PC-3 (cell line): ENCODE results near the gene CCR5AS.

Experiments
- ATAC-seq: fragments of 200-7000 bp; cut with Tn5 transposase; 2 replicates; pipeline ENCODE4 v1.9.1; 2020; ENCODE audit warnings: mild to moderate bottlenecking, moderate library complexity
- BruUV-seq: library from RNA; stranded (reverse); fragments of 400-500 nt; replicated peaks from 2 replicates; lab custom pipeline; 2021; lab: Mats Ljungman, UMichigan
- CTCF ChIA-PET: fragments of 300-600 bp; sonication (Branson Sonifier 250); formaldehyde crosslinking; loops from one replicate; lab custom pipeline; 2022; ENCODE audit warnings: antibody characterized with exemption; lab: Charles Lee
- POLR2A ChIA-PET: fragments of 300-600 bp; sonication (Branson Sonifier 250); formaldehyde crosslinking; loops from one replicate; lab custom pipeline; 2022; ENCODE audit warnings: antibody characterized with exemption; ENCODE audit not compliant: unreplicated experiment; lab: Charles Lee
- DNase-seq: peaks from one replicate; pipeline ENCODE4 v3.0.0-alpha.2; 2015
- H2AFZ ChIP-seq: fragments of 300-600 bp; sonication (generic); 2 replicates; pipeline ENCODE4 v1.6.0; 2016; ENCODE audit warnings: antibody characterized with exemption, low read length
- H3F3A ChIP-seq: fragments of 300-600 bp; sonication (generic); one replicate; pipeline ENCODE4 v1.6.0; 2017; ENCODE audit warnings: antibody characterized with exemption, low read length, control low read depth, mild to moderate bottlenecking; ENCODE audit not compliant: unreplicated experiment
- H3K27ac ChIP-seq: fragments of 300-600 bp; sonication (generic); 2 replicates; pipeline ENCODE4 v1.5.1; 2016; ENCODE audit warnings: mild to moderate bottlenecking, low read length
- H3K27me3 ChIP-seq: fragments of 300-600 bp; sonication (generic); 2 replicates; pipeline ENCODE4 v1.6.1; 2016; ENCODE audit warnings: low read length, mixed read lengths
- H3K36me3 ChIP-seq: fragments of 300-600 bp; sonication (generic); 2 replicates; pipeline ENCODE4 v1.6.1; 2016; ENCODE audit warnings: low read depth, mixed run types, low read length, mixed read lengths
- H3K4me1 ChIP-seq: fragments of 300-600 bp; sonication (generic); 2 replicates; pipeline ENCODE4 v1.5.1; 2016; ENCODE audit warnings: low read length; ENCODE audit not compliant: insufficient read depth
- H3K4me2 ChIP-seq: fragments of 300-600 bp; sonication (generic); 2 replicates; pipeline ENCODE4 v1.6.0; 2016; ENCODE audit warnings: low read length
- H3K4me3 ChIP-seq: fragments of 300-600 bp; sonication (generic); 2 replicates; pipeline ENCODE4 v1.5.1; 2016; ENCODE audit warnings: mild to moderate bottlenecking, low read length, mixed read lengths
- H3K79me2 ChIP-seq: fragments of 300-600 bp; sonication (generic); 2 replicates; pipeline ENCODE4 v1.6.1; 2017; ENCODE audit warnings: low read length, mixed read lengths
- H3K9ac ChIP-seq: fragments of 300-600 bp; sonication (generic); 2 replicates; pipeline ENCODE4 v1.6.0; 2016; ENCODE audit warnings: mild to moderate bottlenecking, low read length
- H3K9me2 ChIP-seq: fragments of 300-600 bp; sonication (generic); replicated peaks from 2 replicates; pipeline ENCODE4 v1.6.1; 2016; ENCODE audit warnings: mixed run types, low read length, mixed read lengths
- H3K9me3 ChIP-seq: fragments of 300-600 bp; sonication (generic); 2 replicates; pipeline ENCODE4 v1.6.1; 2016; ENCODE audit warnings: low read length, mixed read lengths
- H4K20me1 ChIP-seq: fragments of 300-600 bp; sonication (generic); 2 replicates; pipeline ENCODE4 v1.6.1; 2016; ENCODE audit warnings: low read length, mixed read lengths
- EZH2 ChIP-seq: fragments of 300-600 bp; sonication (generic); IDR thresholded peaks from one replicate; pipeline ENCODE4 v1.6.1; 2017; ENCODE audit warnings: antibody characterized with exemption, mild to moderate bottlenecking, low read length; ENCODE audit not compliant: unreplicated experiment
- EZH2phosphoT487 ChIP-seq: fragments of 300-600 bp; sonication (generic); IDR thresholded peaks from 2 replicates; pipeline ENCODE4 v1.6.1; 2018; ENCODE audit warnings: mild to moderate bottlenecking, antibody characterized with exemption, low read length, borderline replicate concordance
- intact Hi-C: fragments of 100-400 bp; cut with micrococcal nuclease; formaldehyde crosslinking; loops from 2 replicates; pipeline ENCODE4 v1.9.0; 2023
- TF ChIP-seq, protein P1 (sequence below): fragments of 300-600 bp; sonication (generic); conservative IDR thresholded peaks from 2 replicates; pipeline ENCODE4 v1.5.1; 2017; ENCODE audit warnings: antibody characterized with exemption, low read depth, mild to moderate bottlenecking, low read length

CCR5AS gene

DNA sequence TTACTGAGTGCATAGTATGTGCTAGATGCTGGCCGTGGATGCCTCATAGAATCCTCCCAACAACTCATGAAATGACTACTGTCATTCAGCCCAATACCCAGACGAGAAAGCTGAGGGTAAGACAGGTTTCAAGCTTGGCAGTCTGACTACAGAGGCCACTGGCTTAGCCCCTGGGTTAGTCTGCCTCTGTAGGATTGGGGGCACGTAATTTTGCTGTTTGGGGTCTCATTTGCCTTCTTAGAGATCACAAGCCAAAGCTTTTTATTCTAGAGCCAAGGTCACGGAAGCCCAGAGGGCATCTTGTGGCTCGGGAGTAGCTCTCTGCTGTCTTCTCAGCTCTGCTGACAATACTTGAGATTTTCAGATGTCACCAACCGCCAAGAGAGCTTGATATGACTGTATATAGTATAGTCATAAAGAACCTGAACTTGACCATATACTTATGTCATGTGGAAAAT is 37.2 kb downstream of the CCR5AS start:
- Histone ChIP-seq H3K4me3 (no peak overlapping the region), H3K9me2 (no peaks in the 10 kb centered on the region), H2AFZ (no peak overlapping the region), H3K4me2 (no peak overlapping the region), H4K20me1 (no peaks in the 10 kb centered on the region), H3K27me3 (no peaks in the 10 kb centered on the region), H3F3A (no peaks in the 10 kb centered on the region), H3K9me3 (no peaks in the 10 kb centered on the region), H3K79me2 (no peaks in the 10 kb centered on the region), H3K27ac (no peak overlapping the region), H3K4me1 (peaks cover 13% of the 10 kb centered on the region), H3K36me3 (no peaks in the 10 kb centered on the region; the same call in 1 of the 2 replicates), H3K9ac (no peak overlapping the region)
- CTCF ChIA-PET, result interaction anchor here (1.1 to 1.3 kb wide), 3 partner anchors 119 to 283 kb away, joined by 3 to 5 read pairs (median 3); no protein-coding TSS in a partner anchor
- DNase-seq (no peak), ATAC-seq (no peak)
- intact Hi-C loops, result loop anchor here (2.0 to 5.0 kb wide), 3 partner anchors 142 to 267 kb away; partner anchors contain the start of gene CCR1
- TF ChIP-seq EZH2phosphoT487, result no peak
- TF ChIP-seq, protein P1, sequence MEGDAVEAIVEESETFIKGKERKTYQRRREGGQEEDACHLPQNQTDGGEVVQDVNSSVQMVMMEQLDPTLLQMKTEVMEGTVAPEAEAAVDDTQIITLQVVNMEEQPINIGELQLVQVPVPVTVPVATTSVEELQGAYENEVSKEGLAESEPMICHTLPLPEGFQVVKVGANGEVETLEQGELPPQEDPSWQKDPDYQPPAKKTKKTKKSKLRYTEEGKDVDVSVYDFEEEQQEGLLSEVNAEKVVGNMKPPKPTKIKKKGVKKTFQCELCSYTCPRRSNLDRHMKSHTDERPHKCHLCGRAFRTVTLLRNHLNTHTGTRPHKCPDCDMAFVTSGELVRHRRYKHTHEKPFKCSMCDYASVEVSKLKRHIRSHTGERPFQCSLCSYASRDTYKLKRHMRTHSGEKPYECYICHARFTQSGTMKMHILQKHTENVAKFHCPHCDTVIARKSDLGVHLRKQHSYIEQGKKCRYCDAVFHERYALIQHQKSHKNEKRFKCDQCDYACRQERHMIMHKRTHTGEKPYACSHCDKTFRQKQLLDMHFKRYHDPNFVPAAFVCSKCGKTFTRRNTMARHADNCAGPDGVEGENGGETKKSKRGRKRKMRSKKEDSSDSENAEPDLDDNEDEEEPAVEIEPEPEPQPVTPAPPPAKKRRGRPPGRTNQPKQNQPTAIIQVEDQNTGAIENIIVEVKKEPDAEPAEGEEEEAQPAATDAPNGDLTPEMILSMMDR, result no peak
- TF ChIP-seq EZH2, result no peak
- BruUV-seq, result no TSS peak
- POLR2A ChIA-PET, result no interaction called here

GRCh38 chr3:46369151-46369550 is 37.7 kb downstream of the CCR5AS start:
- ATAC-seq, result no peak
- POLR2A ChIA-PET, result no interaction called here

More at GRCh38 chr3:46369151-46369550, 37.7 kb downstream of the CCR5AS start:
- TF ChIP-seq EZH2 (no peak), EZH2phosphoT487 (no peak)
- TF ChIP-seq, protein P1, result no peak
- Histone ChIP-seq H3K36me3 (no peaks in the 10 kb centered on the region; the same call in 1 of the 2 replicates), H3K27me3 (no peaks in the 10 kb centered on the region), H3K4me3 (no peak overlapping the region), H3K27ac (no peak overlapping the region), H3F3A (no peaks in the 10 kb centered on the region), H4K20me1 (no peaks in the 10 kb centered on the region), H3K4me2 (no peak overlapping the region), H2AFZ (no peak overlapping the region), H3K4me1 (peaks cover 13% of the 10 kb centered on the region), H3K9ac (no peak overlapping the region), H3K9me2 (no peaks in the 10 kb centered on the region), H3K79me2 (no peaks in the 10 kb centered on the region), H3K9me3 (no peaks in the 10 kb centered on the region)
- intact Hi-C loops, result loop anchor here (2.0 to 5.0 kb wide), 3 partner anchors 142 to 266 kb away; partner anchors contain the start of gene CCR1
- no TSS peak for BruUV-seq
- no peak for DNase-seq
- CTCF ChIA-PET, result interaction anchor here (0.6 to 1.5 kb wide), 7 partner anchors 9 to 282 kb away, joined by 3 to 7 read pairs (median 4); no protein-coding TSS in a partner anchor
